Dedifferentiated amniotic fluid mesenchymal stem cell (primary cell): ENCODE data around the gene INTS15.
"Not testable (repeated sequence)": the region's sequence is repeated elsewhere in the genome, so short reads cannot be mapped to it uniquely, and the experiment has no call there.

Experiments
- DNase-seq: peaks from one replicate; pipeline ENCODE4 v3.0.0-alpha.2; 2016; ENCODE audit errors: extremely low spot score

The INTS15 gene

DNA sequence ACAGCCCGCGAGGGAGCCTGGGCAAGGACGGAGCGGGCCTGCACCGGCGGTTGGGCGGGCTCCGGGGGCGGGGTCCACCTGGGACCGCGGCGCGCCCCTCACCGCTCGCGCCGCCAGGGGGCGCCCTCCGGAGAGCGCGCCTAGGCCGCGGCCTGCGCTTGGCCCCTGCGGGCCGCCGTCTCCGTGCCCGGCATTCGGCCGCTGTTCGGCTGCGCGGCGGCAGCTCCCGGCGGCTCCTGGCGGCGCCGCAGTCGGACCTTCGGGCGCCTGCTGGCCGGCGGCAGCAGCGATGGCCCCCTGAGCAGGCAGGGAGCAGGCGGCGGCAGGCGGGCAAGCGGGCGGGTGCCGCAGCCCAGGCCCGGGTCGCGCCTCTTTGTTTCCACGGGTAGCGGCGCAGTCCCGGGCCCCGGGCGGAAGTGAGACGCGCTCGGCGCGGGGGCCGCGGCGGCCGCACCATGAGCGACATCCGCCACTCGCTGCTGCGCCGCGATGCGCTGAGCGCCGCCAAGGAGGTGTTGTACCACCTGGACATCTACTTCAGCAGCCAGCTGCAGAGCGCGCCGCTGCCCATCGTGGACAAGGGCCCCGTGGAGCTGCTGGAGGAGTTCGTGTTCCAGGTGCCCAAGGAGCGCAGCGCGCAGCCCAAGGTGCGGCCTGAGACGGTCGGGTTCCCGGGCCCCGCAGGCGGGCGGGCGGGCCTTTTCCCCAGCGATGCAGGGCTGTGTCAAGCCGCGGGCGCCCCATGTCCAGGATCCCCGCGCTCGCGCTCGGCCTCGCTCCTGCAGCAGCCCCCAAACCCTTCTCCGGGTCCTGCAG, at the start of gene INTS15:
INTS15 (plus strand) TSS at position 193 of the 816 bp plus-strand sequence; CDS start at position 456, 263 bp downstream.
- peak; percentile 46 for DNase-seq

DNA sequence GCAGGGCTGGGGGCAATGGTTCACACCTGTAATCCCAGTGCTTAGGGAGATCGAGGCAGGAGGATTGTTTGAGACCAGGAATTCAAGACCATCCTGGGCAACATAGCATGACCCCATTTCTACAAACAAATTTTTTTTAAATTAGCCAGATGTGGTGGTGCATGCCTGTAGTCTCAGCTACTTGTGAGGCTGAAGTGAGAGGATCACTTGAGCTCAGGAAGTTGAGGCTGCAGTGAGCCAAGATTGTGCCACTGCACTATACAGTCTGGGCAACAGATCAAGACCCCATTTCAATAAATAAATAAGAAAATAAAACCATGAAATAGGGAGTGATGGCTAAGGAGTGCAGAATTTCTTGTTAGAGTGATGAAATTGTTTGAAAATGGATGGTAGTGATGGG, 47.5 kb upstream of the INTS15 start:
- DNase-seq, result no peak

DNA sequence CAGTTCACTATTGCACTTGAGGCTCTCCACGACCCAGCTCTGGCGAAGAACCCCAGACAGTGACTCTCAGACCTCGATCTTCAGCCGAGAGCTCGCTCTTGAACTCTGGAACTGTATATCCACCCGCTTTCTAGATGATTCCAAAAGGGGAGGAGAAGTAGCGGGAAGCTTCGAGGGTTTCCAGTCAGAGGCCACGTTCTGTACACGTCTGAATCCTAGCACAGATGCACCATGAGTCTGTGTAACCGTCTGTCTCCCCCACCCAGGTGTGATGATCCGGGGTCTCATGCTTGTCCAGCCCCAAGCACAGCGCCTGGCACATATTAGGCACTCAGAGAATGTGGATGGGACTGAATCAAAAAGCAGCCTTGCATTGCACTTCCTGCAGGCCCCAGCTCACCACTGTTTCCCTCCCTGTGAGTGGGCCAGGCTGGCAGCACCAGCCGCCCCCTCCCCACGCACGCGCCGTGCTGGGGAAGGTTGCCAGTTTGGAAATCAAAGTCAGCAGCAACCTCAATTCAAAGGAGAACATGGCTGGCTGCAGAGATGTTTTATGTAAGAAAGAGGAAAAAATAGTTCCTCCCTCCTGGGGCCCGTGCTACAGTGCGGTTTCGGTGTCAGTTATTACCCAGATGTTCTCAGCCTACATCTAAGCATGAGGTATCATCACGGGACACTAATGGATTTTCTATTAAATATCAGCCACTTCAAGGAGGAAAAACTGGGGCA, 44.3 kb upstream of the INTS15 start:
- no peak for DNase-seq

DNA sequence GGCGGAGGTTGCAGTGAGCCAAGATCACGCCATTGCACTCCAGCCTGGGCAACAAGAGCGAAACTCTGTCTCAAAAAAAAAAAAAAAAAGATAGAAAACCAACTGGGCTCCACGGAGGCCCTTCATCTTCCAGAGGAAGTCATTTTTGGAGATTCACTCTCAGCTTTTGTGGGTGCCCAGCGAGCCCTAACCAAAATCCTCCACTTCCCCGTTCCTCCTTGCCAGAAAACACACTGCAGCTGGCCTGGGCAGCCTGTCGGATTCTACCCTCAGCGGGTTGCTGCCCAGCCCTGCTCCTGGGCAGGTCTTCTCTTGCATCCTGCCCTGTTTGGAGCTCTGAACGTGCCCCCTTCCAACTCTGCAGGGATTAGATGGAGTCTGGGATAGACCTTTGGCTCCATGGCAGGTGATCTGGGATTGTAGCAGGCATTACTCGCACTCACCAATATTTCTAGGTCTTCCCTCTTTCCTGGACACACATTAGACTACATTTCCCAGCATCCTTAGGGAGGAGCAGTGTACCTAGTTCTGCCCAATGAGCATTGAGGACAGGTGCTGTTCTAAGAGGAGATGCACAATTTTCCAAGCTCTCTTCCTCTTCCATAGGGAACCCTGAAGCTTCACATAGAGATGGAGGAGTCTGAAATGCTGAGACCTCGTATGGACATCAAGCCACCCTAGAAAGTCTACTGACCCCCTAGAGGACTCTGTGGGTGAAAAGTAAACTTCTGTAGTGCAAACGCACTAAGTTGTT, 43.1 kb upstream of the INTS15 start:
- DNase-seq, result no peak

DNA sequence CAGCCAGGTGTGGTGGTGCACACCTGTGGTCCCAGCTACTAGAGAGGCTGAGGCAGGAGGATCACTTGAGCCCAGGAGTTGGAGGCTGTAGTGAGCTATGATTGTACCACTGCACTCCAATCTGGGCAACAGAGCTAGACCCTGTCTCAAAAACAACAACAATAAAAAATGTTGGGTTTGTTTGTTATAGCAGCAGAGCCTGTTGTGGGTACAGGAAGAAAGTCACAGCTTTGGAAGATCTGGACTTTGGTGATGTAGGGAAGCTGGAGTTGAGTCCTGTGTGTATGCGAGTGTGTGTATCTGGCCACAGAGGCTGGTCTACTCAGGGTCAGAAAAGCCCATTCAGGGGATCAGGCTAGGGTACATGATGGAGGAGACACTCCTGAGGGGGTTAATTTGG, 42.4 kb upstream of the INTS15 start:
- DNase-seq, result no peak

DNA sequence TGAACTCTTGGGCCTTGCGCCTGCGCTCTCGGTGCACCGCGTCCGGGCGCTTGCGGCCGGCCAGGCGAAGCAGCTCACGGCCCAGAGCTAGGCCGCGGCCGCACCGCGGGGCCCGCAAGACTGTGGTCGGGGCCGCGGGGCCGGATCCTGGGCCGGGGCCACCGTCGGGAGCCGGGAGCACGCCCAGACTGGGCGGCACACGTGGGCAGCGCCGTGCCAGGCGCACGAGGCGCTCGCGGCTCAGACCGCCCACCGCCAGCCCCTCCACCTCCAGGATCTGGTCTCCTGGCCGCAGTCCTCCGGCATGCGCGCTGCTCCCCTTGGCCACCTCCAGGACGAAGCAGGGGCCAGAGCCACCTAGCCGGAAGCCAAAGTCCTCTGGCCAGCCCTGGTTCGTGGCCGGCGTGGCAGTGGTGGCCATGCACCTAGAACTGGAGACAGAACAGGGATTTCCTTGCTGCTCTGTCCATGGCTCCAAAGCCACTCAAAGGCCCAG, 38.8 kb upstream of the INTS15 start, which contains the start of gene GRID2IP:
GRID2IP (minus strand) TSS at position 446 of the 496 bp plus-strand sequence; CDS start at position 421, 25 bp downstream.
- DNase-seq, result no peak

DNA sequence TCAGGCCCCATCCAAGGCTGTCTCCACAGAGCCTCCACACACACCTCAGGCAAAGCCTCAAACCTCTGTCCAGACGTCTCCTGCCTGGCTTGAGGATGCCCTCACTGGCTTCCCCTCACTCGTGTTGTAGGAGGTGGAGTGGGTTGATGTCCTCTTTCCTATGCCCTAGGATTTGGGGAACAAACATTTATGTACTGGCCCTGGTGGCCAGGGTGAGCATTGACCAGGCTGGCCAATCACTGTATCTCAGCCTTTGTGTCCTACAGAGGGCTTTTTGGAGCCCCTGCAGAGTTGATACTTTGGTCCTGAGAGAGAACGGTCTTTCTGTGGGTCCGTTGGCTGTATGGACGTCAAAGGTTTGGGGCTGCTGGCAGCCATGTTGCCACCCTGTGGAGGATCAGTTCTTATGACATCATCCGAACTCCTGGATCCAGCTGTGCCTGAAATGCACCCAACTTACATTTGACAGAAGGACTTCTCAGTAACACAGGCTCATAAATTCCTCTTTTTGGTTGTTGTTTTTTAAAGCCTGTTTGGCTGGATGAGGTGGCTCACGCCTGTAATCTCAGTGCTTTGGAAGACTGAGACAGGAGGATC, 36.3 kb upstream of the INTS15 start:
- no peak for DNase-seq

DNA sequence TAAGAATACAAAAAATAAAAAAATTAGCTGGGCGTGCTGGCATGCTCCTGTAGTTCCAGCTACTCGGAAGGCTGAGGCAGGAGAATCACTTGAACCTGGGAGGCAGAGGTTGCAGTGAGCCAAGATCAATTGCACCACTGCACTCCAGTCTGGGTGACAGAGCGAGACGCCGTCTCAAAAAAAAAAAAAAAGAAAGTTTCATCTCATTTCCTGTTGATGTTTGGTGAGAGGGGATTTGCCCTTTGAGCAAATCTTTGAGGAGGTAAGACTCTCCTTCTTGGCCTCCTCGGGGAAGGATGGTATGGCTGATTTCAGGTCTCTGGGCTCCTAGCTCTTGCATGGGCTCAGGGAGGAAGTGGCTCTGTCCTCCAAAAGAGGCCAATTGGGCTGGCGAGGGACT, 35.0 kb upstream of the INTS15 start:
- DNase-seq, result no peak

DNA sequence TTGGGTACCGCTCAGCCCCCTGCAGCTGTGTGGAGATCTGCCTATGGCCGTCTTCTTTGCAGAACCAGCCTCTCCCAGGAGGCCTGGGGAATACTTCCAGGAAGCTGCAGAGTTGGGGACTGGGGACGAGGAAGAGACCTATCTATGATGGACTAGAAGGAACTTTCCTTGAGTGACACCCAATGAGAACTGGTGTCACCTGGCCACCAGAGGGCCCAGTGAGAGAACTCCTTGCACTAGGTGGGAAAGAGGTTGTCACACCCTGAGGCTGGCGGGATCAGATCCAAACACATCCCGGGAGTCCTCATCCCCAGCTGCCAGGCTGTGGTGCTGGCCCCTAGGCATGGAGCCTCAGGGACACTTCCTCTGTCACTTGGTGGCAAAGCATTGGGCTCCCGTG, 33.6 kb upstream of the INTS15 start:
- DNase-seq, result no peak

DNA sequence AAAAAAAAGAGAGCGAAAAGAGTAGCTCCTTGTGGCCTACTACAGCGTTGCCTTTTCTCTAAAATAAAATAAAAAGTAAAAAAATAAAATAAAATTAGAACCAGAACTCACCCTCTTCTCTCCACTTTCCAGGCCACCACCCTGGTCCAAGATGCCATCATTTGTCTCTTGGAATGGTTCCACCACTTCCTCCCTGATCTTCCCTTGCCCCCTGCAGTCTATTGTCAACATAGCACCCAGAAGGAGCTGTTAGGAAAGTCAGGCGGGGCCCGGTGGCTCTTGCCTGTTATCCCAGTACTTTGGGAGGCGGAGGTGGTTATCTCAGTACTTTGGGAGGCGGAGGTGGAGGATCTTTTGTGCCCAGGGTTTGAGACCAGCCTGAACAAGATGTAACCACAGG, 31.0 kb upstream of the INTS15 start:
- DNase-seq, result no peak

DNA sequence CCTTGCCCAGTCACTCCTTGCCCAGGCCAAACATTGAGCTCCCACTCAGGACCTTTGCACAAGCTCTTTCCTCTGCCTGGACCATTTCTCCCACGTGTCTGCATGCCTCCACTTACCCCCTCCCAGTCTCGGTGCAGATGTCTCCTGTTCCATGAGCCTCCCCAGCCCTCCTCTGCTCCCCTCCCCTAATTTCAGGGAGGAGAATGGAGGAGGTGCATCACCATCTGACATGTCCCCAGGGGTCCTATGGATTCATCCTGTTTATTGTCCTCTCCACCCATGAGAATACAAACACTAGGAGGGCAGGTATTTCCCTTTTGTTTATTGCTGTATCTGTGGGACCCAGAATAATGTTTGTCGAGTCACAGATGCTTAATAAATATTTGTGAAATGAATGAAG, 29.9 kb upstream of the INTS15 start:
- no peak for DNase-seq

DNA sequence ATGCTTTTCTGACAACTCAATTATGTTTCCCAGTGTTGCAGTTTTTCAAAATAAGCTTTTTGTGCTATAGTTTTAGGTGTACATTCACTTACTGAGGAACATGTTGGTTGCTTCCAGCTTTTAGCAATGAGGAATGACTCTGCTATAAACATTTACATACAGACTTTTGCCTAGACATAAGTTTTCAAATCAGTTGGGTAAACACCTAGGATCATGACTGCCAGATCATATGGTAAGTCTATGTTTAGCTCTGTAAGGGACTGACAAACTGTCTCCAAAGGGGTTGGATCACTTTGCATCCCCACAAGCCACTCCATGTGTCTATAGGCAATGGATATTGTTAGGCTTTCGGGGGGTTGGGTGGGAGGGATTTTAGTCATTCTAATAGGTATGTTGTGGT, 27.7 kb upstream of the INTS15 start:
- DNase-seq, result no peak

DNA sequence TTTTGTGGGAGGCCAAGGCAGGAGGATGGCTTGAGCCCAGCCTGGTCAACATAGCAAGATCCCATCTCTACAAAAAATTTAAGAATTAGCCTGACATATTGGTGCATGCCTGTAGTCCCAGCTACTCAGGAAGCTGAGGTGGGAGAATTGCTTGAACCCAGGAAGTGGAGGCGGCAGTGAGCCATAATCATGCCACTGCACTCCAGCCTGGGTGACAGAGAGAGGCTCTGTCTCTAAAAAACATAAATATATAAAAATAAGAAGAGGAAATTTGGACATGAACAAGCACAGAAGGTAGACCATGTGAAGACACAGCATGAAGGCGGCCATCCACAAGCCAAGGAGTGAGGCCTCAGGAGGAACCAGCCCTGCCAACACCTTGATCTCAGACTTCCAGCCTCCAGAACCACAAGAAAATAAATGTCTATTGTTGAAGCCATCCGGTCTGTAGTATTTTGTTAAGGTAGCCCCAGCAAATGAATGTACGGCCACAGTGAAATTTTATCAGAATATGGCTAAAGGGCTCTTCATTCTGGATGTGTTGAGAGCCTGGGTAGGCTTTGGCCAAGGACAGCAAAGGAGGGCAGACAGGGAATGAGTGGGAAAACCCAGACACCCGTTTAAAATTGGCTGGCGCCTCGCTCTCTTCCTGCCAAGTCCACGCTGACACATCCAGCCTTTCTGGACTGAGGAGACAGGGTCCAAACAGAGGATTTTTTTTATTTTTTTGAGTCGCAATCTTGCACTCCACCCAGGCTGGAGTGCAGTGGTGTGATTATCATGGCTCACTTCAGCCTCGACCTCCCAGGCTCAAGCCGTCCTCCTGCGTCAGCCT, 25.7 kb upstream of the INTS15 start:
- no peak for DNase-seq

DNA sequence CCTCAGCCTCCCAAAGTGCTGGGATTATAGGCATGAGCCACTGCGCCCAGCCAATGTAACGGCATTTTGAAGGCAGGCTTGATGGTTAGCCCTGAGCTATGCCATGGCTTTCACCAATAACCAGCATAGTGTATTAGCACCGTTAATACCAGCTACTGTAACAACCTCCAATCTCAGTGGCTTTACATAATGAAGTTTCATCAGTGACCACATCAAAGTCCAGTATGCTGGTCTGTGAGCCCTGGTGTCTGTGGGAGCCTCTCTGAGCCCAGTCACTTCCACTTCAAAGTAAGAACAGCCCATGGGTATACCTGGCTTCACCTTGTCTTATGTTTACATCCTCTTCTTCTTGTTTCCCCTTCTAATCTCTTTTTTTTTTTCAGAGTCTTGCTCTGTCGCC, 24.2 kb upstream of the INTS15 start:
- no peak for DNase-seq

DNA sequence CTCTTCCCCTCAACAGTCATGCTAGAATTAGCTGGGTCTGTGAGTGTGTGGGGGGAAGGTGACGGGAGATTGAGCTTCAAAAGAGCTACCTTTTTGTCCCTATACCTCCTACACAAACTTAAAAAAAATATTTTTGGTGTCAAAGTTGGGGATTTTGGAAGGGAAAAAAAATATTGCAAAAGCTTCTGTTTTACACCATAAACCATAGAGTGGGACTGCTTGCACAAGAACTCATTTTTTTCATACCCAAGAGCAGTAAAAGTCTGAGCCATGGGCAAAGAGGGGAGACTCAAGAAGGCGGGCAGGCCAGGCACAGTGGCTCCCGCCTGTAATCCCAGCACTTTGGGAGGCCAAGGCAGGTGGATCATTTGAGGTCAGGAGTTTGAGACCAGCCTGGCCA, 21.9 kb upstream of the INTS15 start:
- DNase-seq, result no peak

DNA sequence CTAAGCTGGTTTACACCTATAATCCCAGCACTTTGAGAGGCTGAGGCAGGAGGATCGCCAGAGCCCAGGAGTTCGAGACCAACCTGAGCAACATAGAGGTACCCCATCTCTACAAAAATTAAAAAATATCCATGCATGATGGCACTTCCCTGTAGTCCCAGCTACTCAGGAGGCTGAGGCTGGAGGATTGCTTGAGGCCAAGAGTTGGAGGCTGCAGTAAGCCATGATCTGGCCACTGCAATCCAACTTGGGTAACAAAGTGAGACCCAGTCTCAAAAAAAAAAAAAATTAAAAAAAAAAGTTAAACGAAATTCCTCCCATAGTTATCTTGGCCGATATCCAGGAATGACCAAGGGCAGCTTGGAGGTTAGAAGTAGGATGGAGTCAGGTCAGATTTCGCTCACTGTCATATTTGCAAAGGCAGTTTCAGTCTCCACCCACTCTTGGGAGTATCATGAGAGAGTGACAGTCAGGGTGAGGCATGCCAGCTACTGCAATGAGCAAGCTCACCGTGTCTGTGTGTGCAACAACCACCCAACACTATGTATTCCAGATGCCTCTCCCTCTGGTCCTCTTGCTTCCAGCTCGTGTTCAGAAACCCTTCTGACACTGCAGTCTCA, 18.6 kb upstream of the INTS15 start:
- DNase-seq, result no peak

DNA sequence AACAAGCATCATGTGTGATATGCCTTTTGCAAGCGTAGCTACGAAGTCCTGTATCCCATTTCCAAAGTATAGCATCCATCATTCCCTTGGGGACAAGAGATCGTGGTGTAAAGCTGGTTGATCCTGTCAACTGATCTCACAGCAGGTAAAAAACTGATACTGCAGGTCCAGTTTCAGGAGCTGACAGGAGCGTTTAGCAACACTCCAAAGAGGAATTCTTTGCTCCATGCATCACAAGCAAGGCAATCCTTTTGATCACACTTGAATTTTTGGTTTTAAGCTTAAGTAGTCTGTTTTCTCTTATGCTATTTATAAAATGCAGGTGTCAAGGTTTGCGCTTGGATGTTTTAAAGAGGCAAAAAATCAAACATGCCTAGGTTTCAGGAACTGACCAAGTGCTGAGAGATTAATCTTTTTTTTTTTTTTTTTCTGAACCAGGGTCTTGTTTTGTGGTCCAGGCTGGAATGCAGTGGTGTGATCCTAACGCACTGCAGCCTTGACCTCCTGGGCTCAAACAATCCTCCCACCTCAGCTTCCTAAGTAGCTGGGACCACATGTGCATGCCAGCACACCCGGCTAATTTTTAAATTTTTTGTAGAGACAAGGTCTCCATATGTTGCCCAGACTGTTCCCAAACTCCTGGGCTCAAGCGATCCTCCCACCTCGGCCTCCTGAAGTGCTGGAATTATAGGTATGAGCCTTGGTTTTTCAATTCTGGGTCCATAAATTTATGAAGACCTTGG, 14.4 kb upstream of the INTS15 start:
- DNase-seq, result no peak

DNA sequence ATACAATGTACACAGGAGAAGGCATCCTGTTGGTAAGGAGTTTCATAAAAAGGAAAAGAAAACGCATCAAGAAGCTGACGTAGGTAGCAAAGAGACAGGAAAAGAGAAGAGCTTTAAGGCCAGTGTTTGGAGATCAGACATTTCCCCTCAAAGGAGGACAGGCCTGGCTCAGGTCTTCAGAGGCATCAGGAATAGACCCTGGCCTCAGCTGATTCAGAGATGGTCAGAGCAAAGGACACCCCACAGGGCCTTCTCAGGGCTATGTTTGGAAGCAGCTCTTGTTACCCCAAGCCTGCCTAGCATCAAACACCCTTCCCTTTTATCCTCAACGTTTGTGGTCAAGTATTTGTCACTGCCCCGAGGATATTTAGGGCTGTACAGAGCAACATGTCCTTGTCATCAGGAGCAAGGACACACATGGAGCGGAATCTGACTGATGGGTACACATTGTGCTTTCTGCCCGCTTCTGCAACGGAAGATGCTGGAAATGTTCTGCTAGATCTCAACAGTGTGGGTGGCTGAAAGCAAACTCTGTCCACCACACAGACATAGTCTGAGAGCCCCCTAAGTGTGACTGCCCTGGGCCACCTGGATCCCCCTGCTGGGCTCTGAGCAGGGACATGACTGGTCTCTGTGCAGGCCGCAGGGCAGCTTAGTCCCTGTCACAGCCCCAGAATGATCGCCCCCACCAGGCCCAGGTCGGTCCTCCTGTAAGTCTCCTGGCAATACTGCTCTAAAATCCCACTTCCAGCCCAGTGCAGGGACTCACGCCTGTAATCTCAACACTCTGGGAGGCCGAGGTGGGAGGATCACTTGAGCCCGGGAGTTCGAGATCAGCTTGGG, 13.6 kb upstream of the INTS15 start:
- DNase-seq, result no peak

DNA sequence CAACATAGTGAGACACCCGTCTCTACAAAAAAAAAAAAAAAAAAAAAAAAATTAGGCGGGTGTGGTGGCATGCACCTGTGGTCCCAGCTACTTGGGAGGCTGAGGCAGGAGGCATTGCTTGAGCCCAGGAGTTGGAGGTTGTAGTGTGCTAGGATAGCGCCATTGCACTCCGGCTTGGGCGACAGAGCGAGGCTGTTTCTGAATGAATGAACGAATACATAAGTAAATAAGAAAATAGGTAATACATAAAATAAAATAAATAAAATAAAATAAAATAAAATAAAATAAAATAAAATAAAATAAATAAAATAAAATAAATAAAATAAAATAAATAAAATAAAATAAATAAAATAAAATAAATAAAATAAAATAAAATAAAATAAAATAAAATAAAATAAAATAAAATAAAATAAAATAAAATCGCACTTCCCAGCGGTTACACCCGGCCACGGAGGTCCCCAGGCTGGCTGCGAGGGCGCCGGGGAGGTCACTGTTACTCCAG, 12.9 kb upstream of the INTS15 start:
- not testable (repeated sequence) for DNase-seq
